ENCODE data around the gene GLRX. TPM values are rescaled to one million over a fixed set of nuclear protein-coding genes. Genes with fewer than 3 reads are reported as not detected.

The GLRX gene
- total and polyA plus RNA-seq, 12 donors, result 51.6 to 156 (median 111) TPM

DNA sequence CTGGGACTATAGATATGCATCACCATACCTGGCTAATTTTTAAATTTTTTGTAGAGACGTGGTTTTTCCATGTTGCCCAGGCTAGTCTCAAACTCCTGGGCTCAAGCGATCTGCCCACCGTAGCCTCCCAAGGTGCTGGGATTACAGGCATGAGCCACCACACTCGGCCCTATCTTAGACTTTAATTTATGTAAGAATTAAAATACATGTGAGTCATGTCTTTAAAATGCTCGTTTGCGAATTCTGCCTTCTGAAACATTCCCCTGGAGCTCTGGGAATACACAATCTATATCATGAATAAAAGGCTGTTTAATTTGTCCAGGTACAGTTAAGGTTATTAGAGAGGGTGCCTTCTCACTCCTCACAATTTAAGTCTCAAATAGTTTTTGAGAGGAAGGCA, 58.6 kb downstream of the GLRX start:
- WGBS, 2 donors, result 88 to 94% methylated on average over 6 of the region's 6 CpGs
- intact Hi-C loops (cut with DNase I), result no loop called here
- no peak for TF ChIP-seq CTCF (IDR thresholded peaks at IDR 0.05)
- Histone ChIP-seq H3K27ac (no peak overlapping the region), H3K4me1 (peaks cover 4 to 36% (median 24%) of the 10 kb centered on the region in 9 donors), H3K9me3 (no peaks in the 10 kb centered on the region), H3K36me3 (peaks cover 0 to 62% (median 10%) of the 10 kb centered on the region in 9 donors), H3K4me3 (no peak overlapping the region), H3K27me3 (no peaks in the 10 kb centered on the region)
- ATAC-seq, result no peak
- DNase-seq, result no peak

Other genes starting within 250 kb of the GLRX start
- under 1 TPM in 2 of 10 donors, not detected in 8; 0.10 to 0.12 TPM for gene GPR150, start 202.6 kb downstream of the GLRX start, total RNA-seq
- under 1 TPM; 0.01 to 0.15 TPM for gene GPR150, start 202.6 kb downstream of the GLRX start, polyA plus RNA-seq
- gene RFESD, start 175.9 kb downstream of the GLRX start, total RNA-seq, result 1 to 10 TPM; 2.4 to 5.3 (median 3.8) TPM
- gene RFESD, start 175.9 kb downstream of the GLRX start, polyA plus RNA-seq, result 1 to 10 TPM; 4.0 to 4.6 TPM
- not detected for gene SPATA9, start 139.7 kb downstream of the GLRX start, total RNA-seq
- under 1 TPM; 0.13 to 0.59 TPM for gene SPATA9, start 139.7 kb downstream of the GLRX start, polyA plus RNA-seq
- gene RHOBTB3, start 91.4 kb downstream of the GLRX start, total RNA-seq, result 100 to 1,000 TPM in 2 of 10 donors, 10 to 100 TPM in 8; 73.1 to 124 (median 94.4) TPM
- gene RHOBTB3, start 91.4 kb downstream of the GLRX start, polyA plus RNA-seq, result 10 to 100 TPM; 15.0 to 30.4 TPM
- 10 to 100 TPM; 19.2 to 68.2 (median 27.2) TPM for gene ELL2, start 139.1 kb upstream of the GLRX start, total RNA-seq
- gene ELL2, start 139.1 kb upstream of the GLRX start, polyA plus RNA-seq, result 10 to 100 TPM; 10.5 to 30.7 TPM